Measurements from ENCODE around the gene PSKH1. TPM values are rescaled to one million over a fixed set of nuclear protein-coding genes. Genes with fewer than 3 reads are reported as not detected.

The PSKH1 gene
- total and polyA plus RNA-seq, 9 of the 15 experiments (the other 6 are each of a cell fraction or from before 2014, with no cell fraction given), result 0.96 to 20.9 (median 9.4) TPM

- TF ChIP-seq THRA (IDR thresholded peaks at IDR 0.05) (no peak), E4F1 (CRISPR knock-in tag; IDR thresholded peaks at IDR 0.05; ENCODE audit: borderline replicate concordance) (no peak), SRSF7 (optimal IDR thresholded peaks at IDR 0.05; ENCODE audit: low read depth, low read length) (no peak), ZHX1 (conservative IDR thresholded peaks at IDR 0.05; ENCODE audit: low read length) (peak; percentile 20; the same call in 1 of the 2 replicates), ZNF253 (CRISPR knock-in tag; conservative IDR thresholded peaks at IDR 0.05) (no peak), ETS2 (tag; IDR thresholded peaks at IDR 0.05; ENCODE audit: borderline replicate concordance, poor library complexity, severe bottlenecking) (no peak), ZKSCAN8 (CRISPR knock-in tag; IDR thresholded peaks at IDR 0.05) (no peak), ZFP1 (CRISPR knock-in tag; IDR thresholded peaks at IDR 0.05) (peak; percentile 45; the same call in 1 of the 2 replicates), THRAP3 (IDR thresholded peaks at IDR 0.05; ENCODE audit: borderline replicate concordance) (no peak), TCF7 (IDR thresholded peaks at IDR 0.05; ENCODE audit: borderline replicate concordance) (no peak), TBL1XR1 (IDR thresholded peaks at IDR 0.05; ENCODE audit: low read length in 2 of 2) (peak; percentile 31 to 84; a peak in 2 of 4 replicates), NFE2 (IDR thresholded peaks at IDR 0.05; ENCODE audit: low read depth) (no peak), TAL1 (IDR thresholded peaks at IDR 0.05) (no peak), MIER1 (IDR thresholded peaks at IDR 0.05; ENCODE audit: low read depth) (no peak), CHD4 (IDR thresholded peaks at IDR 0.05; ENCODE audit: insufficient read depth, insufficient replicate concordance, low read depth, low read length, poor library complexity, severe bottlenecking) (no peak), ZNF384 (IDR thresholded peaks at IDR 0.05; ENCODE audit: low read depth, low read length) (no peak), CREBBP (IDR thresholded peaks at IDR 0.05; ENCODE audit: low read depth, low read length) (no peak), SIRT6 (IDR thresholded peaks at IDR 0.05; ENCODE audit: low read depth, low read length) (no peak), ZBTB43 (CRISPR knock-in tag; IDR thresholded peaks at IDR 0.05) (peak; percentile 87), MCM3 (IDR thresholded peaks at IDR 0.05) (no peak)
Measured at GRCh38 chr16:67872631-67873434, 20.2 kb upstream of the PSKH1 start, which contains the start of gene EDC4 (continued).
